Omental fat pad (tissue), 4 donors: Measurements from ENCODE around the gene GDI1. TPM values are rescaled to one million over a fixed set of nuclear protein-coding genes. Genes with fewer than 3 reads are reported as not detected.

Source experiments
- ATAC-seq: fragments of 150-250 bp; one replicate; pipeline ENCODE4 v1.9.1; 2016; ENCODE audit warnings: mild to moderate bottlenecking, moderate library complexity; ENCODE audit not compliant: low FRiP score
- DNase-seq: peaks from one replicate; pipeline ENCODE4 v3.0.0-alpha.2; 2019; ENCODE audit warnings: low spot score
- small RNA-seq: library from RNA; depleted of rRNA; stranded (forward); fragments of <200 nt; gene quantifications from one replicate; pipeline ENCODE3, GENCODE V24; 2016
- total RNA-seq, 4 donors: library from RNA; depleted of rRNA; stranded (reverse); fragments of >200 nt; gene quantifications; one replicate each; pipeline ENCODE4 v1.1.0, GENCODE V29; 2016
- TF ChIP-seq, protein P1 (sequence below), 3 donors: fragments of 450-650 bp; IDR thresholded peaks; one replicate each; pipeline ENCODE4 v1.5.1; 2016 to 2017; ENCODE audit warnings: antibody characterized with exemption in 3 of 3, mild to moderate bottlenecking in 3 of 3, moderate library complexity in 2 of 3

The GDI1 gene
- total RNA-seq, 4 donors from 2014 or later, result 75.3 to 119 (median 96.9) TPM

- TF ChIP-seq, protein P1, sequence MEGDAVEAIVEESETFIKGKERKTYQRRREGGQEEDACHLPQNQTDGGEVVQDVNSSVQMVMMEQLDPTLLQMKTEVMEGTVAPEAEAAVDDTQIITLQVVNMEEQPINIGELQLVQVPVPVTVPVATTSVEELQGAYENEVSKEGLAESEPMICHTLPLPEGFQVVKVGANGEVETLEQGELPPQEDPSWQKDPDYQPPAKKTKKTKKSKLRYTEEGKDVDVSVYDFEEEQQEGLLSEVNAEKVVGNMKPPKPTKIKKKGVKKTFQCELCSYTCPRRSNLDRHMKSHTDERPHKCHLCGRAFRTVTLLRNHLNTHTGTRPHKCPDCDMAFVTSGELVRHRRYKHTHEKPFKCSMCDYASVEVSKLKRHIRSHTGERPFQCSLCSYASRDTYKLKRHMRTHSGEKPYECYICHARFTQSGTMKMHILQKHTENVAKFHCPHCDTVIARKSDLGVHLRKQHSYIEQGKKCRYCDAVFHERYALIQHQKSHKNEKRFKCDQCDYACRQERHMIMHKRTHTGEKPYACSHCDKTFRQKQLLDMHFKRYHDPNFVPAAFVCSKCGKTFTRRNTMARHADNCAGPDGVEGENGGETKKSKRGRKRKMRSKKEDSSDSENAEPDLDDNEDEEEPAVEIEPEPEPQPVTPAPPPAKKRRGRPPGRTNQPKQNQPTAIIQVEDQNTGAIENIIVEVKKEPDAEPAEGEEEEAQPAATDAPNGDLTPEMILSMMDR (IDR thresholded peaks at IDR 0.05), result no peak
- no peak for DNase-seq
These were observed 50.8 kb downstream of the GDI1 start for GRCh38 chrX:154487518-154488290.

DNA sequence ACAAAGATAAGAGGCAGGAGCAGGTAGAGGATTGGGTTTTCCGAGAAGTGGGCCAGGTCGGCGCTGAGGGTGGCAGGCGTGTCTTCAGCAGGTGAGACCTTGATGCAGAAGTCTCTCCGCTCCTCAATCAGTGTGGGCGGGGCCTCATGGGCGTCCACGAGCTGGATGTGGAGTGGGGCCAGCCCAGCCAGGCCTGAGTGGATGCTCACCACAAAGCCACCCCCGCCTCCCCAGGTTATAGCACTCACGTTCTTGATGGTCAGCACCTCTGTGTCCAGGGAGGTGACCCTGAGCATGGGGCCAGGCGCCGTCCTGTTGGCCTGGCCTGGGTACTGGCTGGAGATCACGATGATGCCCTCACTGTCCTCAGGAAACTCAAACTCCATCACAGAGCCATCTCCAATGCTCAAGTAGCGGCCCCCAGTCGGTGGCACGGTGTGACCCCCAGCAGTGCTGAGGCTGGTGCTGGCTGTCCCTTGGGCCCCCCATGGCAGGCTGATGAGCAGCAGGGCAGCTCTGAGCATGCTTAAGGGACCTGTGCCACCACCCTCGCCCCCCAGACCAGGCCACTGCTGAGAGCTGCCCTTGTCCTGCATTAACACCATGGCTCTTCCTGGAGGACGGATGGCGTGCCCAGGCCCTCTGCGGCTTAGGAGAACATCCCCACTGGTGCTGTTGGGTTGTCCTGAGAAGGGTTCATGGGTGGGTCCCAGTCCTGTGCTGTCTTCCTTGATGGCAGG, 51.6 kb downstream of the GDI1 start:
- no peak for ATAC-seq
- DNase-seq, result no peak
- TF ChIP-seq, protein P1 (IDR thresholded peaks at IDR 0.05), result no peak

More at GRCh38 chrX:154487518-154488290, 50.8 kb downstream of the GDI1 start:
- ATAC-seq, result no peak

DNA sequence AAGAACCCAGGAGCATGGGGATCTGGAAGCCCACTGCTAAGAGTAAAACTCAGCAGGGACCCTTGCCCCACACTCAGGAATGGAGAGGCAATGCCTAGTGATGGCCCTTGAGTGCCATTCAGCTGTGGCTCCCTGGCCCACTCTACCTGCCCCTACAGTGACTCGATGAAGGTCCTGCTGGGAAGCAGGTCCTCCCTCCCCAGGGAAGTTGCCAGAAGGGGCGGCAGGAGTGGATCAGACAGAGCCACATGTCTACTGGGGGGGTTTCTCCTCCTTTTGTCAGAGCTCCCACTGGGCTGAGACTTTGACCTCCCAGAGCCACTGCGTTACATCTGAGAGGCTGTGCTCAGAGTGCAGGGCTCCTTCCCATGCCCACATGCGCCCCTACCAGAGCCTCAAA, 52.2 kb downstream of the GDI1 start:
- DNase-seq (no peak), ATAC-seq (no peak)
- TF ChIP-seq, protein P1 (IDR thresholded peaks at IDR 0.05), result no peak

DNA sequence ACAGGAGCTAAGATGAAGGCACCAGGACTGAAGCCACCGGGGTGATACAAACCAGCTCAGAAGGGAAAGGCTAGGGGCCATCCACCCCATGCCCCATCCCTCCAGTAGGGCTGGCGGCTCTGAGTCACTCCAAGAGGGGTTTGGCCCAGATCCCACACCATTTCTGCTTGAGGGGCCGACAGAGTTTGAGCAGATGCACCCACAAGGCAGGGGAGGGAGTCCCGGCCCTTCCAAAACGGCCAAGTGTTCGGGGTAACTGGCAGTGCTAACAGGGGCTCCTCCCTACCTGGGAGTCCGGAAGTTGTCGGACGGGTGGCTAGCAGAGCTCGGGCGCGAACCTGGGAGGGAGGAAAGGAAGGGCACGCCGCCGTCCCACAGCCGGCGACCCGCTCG, 53.1 kb downstream of the GDI1 start:
- ATAC-seq (peak; percentile 20), DNase-seq (no peak)
- TF ChIP-seq, protein P1 (IDR thresholded peaks at IDR 0.05), result no peak

DNA sequence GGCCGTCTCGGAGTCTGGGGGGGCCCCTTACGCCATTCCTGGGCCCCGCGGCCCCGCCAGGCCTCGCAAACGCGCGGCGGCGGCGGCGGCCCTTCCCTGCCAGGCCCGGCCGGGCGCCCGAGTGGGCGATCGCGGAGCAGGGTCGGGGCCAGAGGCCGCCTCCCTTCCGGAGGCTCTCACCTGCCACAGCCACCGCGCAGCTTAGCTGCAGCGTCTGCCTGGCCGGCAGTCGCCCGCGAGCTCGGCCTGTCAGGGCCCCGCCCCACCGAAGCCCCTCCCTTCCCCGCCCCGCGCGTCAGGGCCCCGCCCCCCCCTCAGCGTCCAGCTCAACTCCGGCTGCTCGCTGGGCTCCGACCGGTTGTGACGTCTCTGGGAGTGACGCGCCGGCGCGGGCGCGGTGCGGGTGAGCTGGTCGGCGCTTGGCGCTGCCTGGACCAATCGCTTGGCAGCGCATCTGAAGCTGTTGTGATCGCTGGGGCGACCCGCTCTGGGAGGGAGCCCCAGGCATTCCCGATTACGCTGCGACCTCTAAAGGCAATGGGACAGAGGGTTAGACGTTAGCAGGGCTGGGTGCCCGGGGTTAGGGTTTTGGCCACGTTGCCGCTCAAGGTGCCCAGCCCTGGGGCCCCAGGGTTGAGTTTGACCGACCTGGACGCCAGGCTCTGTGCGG, 53.6 kb downstream of the GDI1 start, which contains the start of gene SLC10A3:
Gene SLC10A3 (minus strand): TSS at position 216 of the 670 bp plus-strand sequence. CDS start 1,689 bp downstream, outside the sequence.
- DNase-seq (peak; percentile 45), ATAC-seq (peak; percentile 85)
- TF ChIP-seq, protein P1 (IDR thresholded peaks at IDR 0.05), result no peak

Small RNAs within 50 kb of the gene (small RNA-seq; reads per million reads assigned to genes)
- 0.90 reads per million for gene MIR6858
- not detected for gene SNORA70

Other genes with a start within 250 kb of the GDI1 start
- not detected for gene OPN1MW2, start 217.4 kb upstream of the GDI1 start, total RNA-seq
- not detected for gene OPN1MW3, start 179.6 kb upstream of the GDI1 start, total RNA-seq
- not detected for gene TEX28, start 142.0 kb upstream of the GDI1 start, total RNA-seq
- gene TKTL1, start 141.4 kb upstream of the GDI1 start, total RNA-seq, result under 1 TPM in 2 of 4 donors, not detected in 2; 0.38 to 0.48 TPM
- gene FLNA, start 62.5 kb upstream of the GDI1 start, total RNA-seq, result 1,000 to 10,000 TPM in 1 of 4 donors, 100 to 1,000 TPM in 3; 496 to 1,133 (median 729) TPM
- 10 to 100 TPM; 25.7 to 61.8 (median 53.2) TPM for gene EMD, start 57.9 kb upstream of the GDI1 start, total RNA-seq
- gene RPL10, start 38.8 kb upstream of the GDI1 start, total RNA-seq, result 1,000 to 10,000 TPM; 6,220 to 8,957 (median 7,673) TPM
- 10 to 100 TPM; 33.4 to 47.3 (median 38.8) TPM for gene DNASE1L1, start 27.9 kb upstream of the GDI1 start, total RNA-seq
- 10 to 100 TPM; 20.8 to 76.3 (median 33.1) TPM for gene TAFAZZIN, start 25.6 kb upstream of the GDI1 start, total RNA-seq
- gene ATP6AP1, start 8.5 kb upstream of the GDI1 start, total RNA-seq, result 10 to 100 TPM; 23.8 to 51.8 (median 37.2) TPM
- 10 to 100 TPM; 49.2 to 83.2 (median 74.9) TPM for gene FAM50A, start 7.0 kb downstream of the GDI1 start, total RNA-seq
- 10 to 100 TPM in 2 of 4 donors, 1 to 10 TPM in 2; 9.7 to 16.9 (median 11.3) TPM for gene PLXNA3, start 21.1 kb downstream of the GDI1 start, total RNA-seq
- gene LAGE3, start 42.1 kb downstream of the GDI1 start, total RNA-seq, result 10 to 100 TPM; 12.0 to 26.6 (median 19.7) TPM
- gene UBL4A, start 49.5 kb downstream of the GDI1 start, total RNA-seq, result 10 to 100 TPM; 21.3 to 43.0 (median 34.0) TPM
- gene SLC10A3, start 53.5 kb downstream of the GDI1 start, total RNA-seq, result 10 to 100 TPM; 22.9 to 29.7 (median 26.9) TPM
- 10 to 100 TPM; 27.7 to 58.3 (median 34.7) TPM for gene FAM3A, start 79.1 kb downstream of the GDI1 start, total RNA-seq
- 10 to 100 TPM; 42.1 to 76.7 (median 58.5) TPM for gene G6PD, start 109.7 kb downstream of the GDI1 start, total RNA-seq
- 10 to 100 TPM in 3 of 4 donors, 1 to 10 TPM in 1; 7.5 to 15.4 (median 12.3) TPM for gene IKBKG, start 110.5 kb downstream of the GDI1 start, total RNA-seq
- gene CTAG1A, start 148.0 kb downstream of the GDI1 start, total RNA-seq, result not detected
- not detected for gene CTAG1B, start 182.1 kb downstream of the GDI1 start, total RNA-seq
- gene CTAG2, start 216.4 kb downstream of the GDI1 start, total RNA-seq, result not detected